ENCODE results near the gene PSORS1C1.

Gene PSORS1C1

GRCh38 chr6:31126396-31127175, 12.0 kb downstream of the PSORS1C1 start:
- DNase-seq (ENCODE audit: low read depth) = no peak

GRCh38 chr6:31128093-31128676, 13.6 kb downstream of the PSORS1C1 start:
- peak; percentile 44 for DNase-seq (ENCODE audit: low read depth)

- no peak for DNase-seq (ENCODE audit: low read depth)
Observed at GRCh38 chr6:31129130-31129529, 14.5 kb downstream of the PSORS1C1 start.

- no peak for DNase-seq (ENCODE audit: low read depth)
Observed at GRCh38 chr6:31130751-31131150, 16.2 kb downstream of the PSORS1C1 start.

- DNase-seq (ENCODE audit: low read depth) = no peak
Observed at GRCh38 chr6:31131595-31131994, 17.0 kb downstream of the PSORS1C1 start.

- no peak for DNase-seq (ENCODE audit: low read depth)
Observed at GRCh38 chr6:31132806-31133205, 18.2 kb downstream of the PSORS1C1 start.

DNA sequence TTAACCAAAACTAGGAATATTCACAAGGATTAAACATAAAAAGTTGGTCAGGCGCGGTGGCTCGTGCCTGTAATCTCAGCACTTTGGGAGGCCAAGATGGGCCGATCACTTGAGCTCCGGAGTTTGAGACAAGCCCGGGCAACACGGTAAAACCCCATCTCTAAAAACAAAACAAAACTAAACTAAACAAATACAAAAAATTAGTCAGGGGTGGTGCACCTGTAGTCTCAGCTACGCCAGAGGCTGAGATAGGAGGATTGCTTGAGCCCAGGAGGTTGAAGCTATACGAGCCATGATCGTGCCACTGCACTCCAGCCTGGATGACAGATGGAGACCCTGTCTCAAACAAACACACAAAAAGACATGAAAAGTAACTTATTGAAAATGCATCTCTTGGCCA, 21.1 kb downstream of the PSORS1C1 start:
- DNase-seq (ENCODE audit: low read depth) = no peak

DNA sequence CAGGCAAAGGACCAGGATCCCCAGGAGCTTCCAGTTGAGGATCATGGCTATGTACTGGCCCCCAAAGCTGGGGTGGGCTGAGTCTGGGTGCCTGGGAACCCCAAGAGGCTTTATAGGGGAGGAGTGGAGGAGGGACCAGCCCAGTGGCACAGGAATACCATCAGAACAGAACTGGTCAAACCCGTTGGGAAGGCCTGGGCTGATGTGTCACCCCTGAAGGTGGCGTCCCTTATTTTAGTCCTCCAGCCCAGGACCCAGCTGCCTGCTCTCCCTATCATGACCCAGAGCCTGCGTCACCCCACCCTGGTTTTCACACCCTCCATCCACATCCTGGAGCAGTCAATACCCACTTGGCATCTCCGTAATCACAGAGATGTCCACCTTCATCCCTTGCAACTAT, 24.4 kb downstream of the PSORS1C1 start, which contains the start of gene PSORS1C2:
PSORS1C2 (minus strand) TSS at position 85 of the 400 bp plus-strand sequence; CDS start at position 45, 40 bp downstream.
- no peak for DNase-seq (ENCODE audit: low read depth)

DNA sequence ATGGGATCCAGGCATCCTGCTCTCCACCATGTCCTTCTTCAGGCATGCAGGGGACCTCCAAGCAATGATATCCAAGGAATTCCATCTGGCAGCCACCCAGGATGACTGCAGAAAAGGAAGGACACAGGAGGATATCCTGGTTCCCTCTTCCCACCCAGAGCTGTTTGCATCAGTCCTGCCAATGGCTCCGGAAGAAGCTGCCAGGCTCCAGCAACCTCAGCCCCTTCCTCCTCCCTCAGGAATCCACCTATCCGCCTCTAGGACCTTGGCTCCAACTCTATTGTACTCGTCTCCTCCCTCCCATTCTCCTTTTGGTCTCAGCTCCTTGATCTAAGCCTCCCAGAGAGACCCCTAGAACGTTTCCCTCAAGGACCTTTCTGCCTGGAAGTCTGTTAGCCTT, 25.0 kb downstream of the PSORS1C1 start:
- no peak for DNase-seq (ENCODE audit: low read depth)

- DNase-seq (ENCODE audit: low read depth) = no peak
Observed at GRCh38 chr6:31140643-31141042, 26.0 kb downstream of the PSORS1C1 start.

- DNase-seq (ENCODE audit: low read depth) = no peak
Observed at GRCh38 chr6:31142361-31142761, 27.8 kb downstream of the PSORS1C1 start.

- no peak for DNase-seq (ENCODE audit: low read depth)
Observed at GRCh38 chr6:31143148-31143547, 28.5 kb downstream of the PSORS1C1 start.

GRCh38 chr6:31144296-31144969, 29.8 kb downstream of the PSORS1C1 start:
- no peak for DNase-seq (ENCODE audit: low read depth)

DNA sequence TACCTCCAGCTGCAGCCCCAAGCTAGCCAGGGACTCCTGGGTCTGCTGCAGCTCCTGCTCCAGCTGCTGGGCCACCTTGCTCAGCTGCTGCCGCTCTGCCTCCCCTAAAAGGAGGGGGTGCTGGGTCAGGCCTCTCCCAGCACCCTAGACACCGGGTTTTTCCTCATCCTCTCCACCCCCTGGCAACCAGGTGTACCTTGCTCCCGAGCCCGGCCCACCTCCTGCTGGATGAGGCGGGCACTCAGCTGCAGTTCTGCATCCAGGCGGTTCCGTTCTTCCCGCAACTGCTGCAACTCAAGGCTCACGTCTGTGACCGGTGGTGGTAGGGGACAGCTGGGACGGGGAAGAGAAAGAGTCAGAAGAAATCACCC, 30.4 kb downstream of the PSORS1C1 start:
- DNase-seq (ENCODE audit: low read depth) = no peak

- no peak for DNase-seq (ENCODE audit: low read depth)
Observed at GRCh38 chr6:31145386-31145785, 30.8 kb downstream of the PSORS1C1 start.

DNA sequence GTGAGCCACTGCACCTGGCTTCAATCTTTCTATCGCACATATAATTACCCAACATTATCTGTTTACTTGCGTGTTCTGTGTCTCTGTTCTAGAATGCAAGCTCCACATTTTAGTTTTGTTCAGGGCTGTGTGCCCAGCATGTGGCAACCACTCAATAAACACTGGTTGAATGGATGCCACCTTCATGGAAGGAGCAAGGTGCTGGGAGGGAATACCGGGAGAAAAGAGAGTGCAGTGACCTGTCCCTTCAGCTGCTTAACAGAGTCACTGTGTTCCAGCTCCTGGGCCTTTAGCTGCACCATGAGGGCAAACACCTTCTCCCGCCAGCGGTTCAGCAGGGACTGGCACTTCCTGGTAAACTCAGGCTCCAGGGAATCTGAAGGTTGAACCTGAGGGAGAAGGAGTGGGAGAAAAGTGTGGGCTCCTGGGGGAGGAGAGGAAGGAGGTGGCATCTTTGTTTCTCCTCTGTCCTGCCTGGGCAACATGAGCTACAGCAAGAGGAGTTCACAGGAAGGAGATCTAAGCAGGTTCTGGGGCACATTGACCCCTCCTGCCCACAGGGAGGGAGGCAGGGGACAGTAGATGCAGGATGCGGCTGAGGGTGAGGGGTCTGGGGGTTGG, 35.3 kb downstream of the PSORS1C1 start:
- no peak for DNase-seq (ENCODE audit: low read depth)

GRCh38 chr6:31152781-31153180, 38.2 kb downstream of the PSORS1C1 start:
- no peak for DNase-seq (ENCODE audit: low read depth)

- no peak for DNase-seq (ENCODE audit: low read depth)
Observed at GRCh38 chr6:31154436-31154835, 39.8 kb downstream of the PSORS1C1 start.

DNA sequence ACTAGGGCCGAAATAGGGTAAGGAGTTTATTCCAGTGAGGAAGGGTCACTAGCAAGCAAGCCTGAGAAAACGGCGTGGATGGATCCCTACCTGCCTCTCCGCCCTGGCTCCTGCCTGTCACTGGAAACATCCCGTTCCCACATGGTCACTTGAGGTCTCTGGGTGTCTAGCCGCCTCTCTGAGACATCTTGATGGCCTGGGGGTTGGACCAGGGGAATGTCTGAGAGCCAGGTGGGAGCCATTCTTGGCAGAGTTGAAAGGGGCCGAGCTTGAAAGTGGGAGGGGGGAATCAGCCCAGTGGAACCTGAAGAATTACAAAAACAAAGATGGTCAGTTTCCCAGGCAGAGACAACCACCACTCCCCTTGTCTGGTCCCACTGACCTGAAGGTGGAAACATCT, 42.0 kb downstream of the PSORS1C1 start:
- DNase-seq (ENCODE audit: low read depth) = no peak

DNA sequence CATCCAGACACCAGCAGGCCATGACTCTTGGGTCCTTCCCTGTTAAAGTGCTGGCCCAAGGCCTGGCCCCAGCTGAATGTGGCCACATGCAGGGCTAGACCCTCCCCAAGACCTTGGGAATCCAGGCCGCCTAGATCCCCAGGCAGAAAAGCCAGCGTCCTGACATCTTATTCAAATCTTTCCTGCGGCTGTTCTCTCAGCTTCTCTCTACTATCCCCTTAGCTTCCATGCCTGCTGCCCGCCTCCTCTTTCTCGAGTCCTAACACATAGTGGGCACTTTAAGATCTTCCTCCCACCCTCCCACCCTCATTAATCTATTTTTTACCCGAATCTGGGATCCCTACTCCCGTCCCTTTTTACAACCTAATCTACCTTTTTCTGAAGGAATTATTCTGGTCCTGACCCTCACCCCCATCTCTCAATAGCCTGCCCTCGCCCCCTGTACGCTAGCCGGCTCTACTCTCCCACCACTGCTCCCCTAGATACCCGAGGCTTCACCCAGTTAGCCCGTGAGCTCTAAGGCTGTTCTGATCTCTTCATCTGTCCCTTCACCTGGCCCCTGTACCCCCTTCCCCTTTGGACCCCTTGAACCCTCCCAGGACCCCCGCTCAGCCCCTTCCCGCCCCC, 43.0 kb downstream of the PSORS1C1 start, which contains the start of gene CCHCR1:
CCHCR1 (minus strand) TSS at position 290 of the 627 bp plus-strand sequence; CDS start at position 88, 202 bp downstream.
- DNase-seq (ENCODE audit: low read depth) = no peak

DNA sequence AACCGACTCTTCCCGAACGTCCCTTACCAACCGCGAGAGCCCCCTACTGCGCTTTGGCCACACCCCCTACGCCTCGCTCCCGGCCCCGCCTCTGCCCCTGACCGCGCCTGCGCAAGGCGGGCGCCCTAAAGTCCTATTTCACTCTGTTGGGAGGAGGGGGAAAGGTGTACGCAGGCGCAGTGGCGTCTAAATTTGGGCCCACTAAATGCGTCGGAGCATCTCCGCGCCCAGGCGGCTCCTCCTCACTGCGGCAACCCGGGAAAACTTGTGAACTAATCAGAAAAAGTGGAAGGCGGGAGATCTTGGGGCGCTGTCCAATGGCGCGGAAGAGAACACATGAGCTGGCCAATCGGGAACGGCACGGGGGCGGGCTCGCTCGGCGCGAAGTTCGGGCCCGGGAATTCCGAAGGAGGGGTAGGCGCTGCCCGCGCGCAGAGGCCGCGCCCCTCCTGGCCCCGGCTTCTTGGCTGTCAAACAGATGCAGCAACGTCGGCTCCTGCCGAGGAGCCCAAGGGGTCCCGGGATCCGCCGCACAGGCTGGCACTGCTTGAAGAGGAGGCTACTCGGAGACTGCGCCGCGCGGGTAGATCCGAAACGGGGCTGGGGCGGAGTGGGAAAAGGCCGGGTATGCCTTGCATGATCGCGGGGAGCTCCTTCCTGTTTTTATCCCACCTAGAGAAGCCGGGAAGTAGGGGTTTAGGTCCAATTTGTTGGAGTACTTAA, 43.7 kb downstream of the PSORS1C1 start, which contains the start of gene TCF19:
TCF19 (plus strand) TSS at position 450 of the 723 bp plus-strand sequence. CDS start 881 bp downstream, outside the sequence.
- DNase-seq (ENCODE audit: low read depth) = peak; percentile 98
